OCI-LY7 (cell line): ENCODE measurements around the gene CDK5RAP3. TPM values are rescaled to one million over a fixed set of nuclear protein-coding genes. Genes with fewer than 3 reads are reported as not detected.

ENCODE experiments used
- BruUV-seq: library from RNA; stranded (reverse); fragments of 400-500 nt; replicated peaks from 2 replicates; lab custom pipeline; 2021; lab: Mats Ljungman, UMichigan
- CTCF ChIA-PET: fragments of 300-600 bp; sonication (Branson Sonifier 250); formaldehyde crosslinking; loops from one replicate; lab custom pipeline; 2022; ENCODE audit warnings: antibody characterized with exemption; ENCODE audit not compliant: unreplicated experiment; lab: Charles Lee
- POLR2A ChIA-PET: fragments of 300-600 bp; sonication (Branson Sonifier 250); formaldehyde crosslinking; loops from one replicate; lab custom pipeline; 2022; ENCODE audit warnings: antibody characterized with exemption; lab: Charles Lee
- DNase-seq: peaks from one replicate; pipeline ENCODE4 v3.0.0-alpha.2; 2015; ENCODE audit warnings: low spot score
- H2AFZ ChIP-seq: fragments of 200-600 bp; sonication (generic), shearing (Covaris generic); 2 replicates; pipeline ENCODE4 v1.6.1; 2014; ENCODE audit warnings: mild to moderate bottlenecking, antibody characterized with exemption, low read length, moderate library complexity
- H3K27ac ChIP-seq: fragments of 200-600 bp; sonication (generic); 2 replicates; pipeline ENCODE4 v1.5.1; 2014; ENCODE audit warnings: mixed run types, low read depth, mild to moderate bottlenecking, moderate library complexity, low read length, inconsistent platforms; ENCODE audit not compliant: poor library complexity, severe bottlenecking
- H3K36me3 ChIP-seq: fragments of 200-600 bp; sonication (generic); 2 replicates; pipeline ENCODE4 v1.6.1; 2014; ENCODE audit warnings: mild to moderate bottlenecking, antibody characterized with exemption, low read length, moderate library complexity, mixed read lengths; ENCODE audit not compliant: insufficient read depth
- H3K4me1 ChIP-seq: fragments of 200-600 bp; sonication (generic); 2 replicates; pipeline ENCODE4 v1.5.1; 2014; ENCODE audit warnings: mild to moderate bottlenecking, low read length; ENCODE audit not compliant: insufficient read depth, poor library complexity, severe bottlenecking
- H3K4me2 ChIP-seq: fragments of 200-600 bp; sonication (generic); 2 replicates; pipeline ENCODE4 v1.6.1; 2014; ENCODE audit warnings: mild to moderate bottlenecking, low read length
- H3K4me3 ChIP-seq: fragments of 200-600 bp; sonication (generic); 2 replicates; pipeline ENCODE4 v1.5.1; 2014; ENCODE audit warnings: mild to moderate bottlenecking, low read depth, low read length; ENCODE audit not compliant: poor library complexity, severe bottlenecking
- H3K79me2 ChIP-seq: fragments of 200-600 bp; sonication (generic); 2 replicates; pipeline ENCODE4 v1.6.1; 2016; ENCODE audit warnings: low read depth, mild to moderate bottlenecking, low read length, moderate library complexity, mixed read lengths; ENCODE audit not compliant: insufficient read depth
- H3K9me2 ChIP-seq: fragments of 200-600 bp; sonication (generic); 2 replicates; pipeline ENCODE4 v1.6.1; 2016; ENCODE audit warnings: mild to moderate bottlenecking, low read length, mixed read lengths; ENCODE audit not compliant: insufficient read depth
- H3K9me3 ChIP-seq: fragments of 200-600 bp; sonication (generic); 2 replicates; pipeline ENCODE4 v1.6.1; 2014; ENCODE audit warnings: mild to moderate bottlenecking, mixed run types, low read length, mixed read lengths
- H4K20me1 ChIP-seq: fragments of 200-600 bp; sonication (generic); 2 replicates; pipeline ENCODE4 v1.6.1; 2014; ENCODE audit warnings: mild to moderate bottlenecking, antibody characterized with exemption, low read length, moderate library complexity, mixed read lengths; ENCODE audit not compliant: insufficient read depth
- CTCF ChIP-seq: fragments of 200-600 bp; sonication (generic); conservative IDR thresholded peaks from 2 replicates; pipeline ENCODE4 v1.5.1; 2014; ENCODE audit warnings: mild to moderate bottlenecking, antibody characterized with exemption, low read length, moderate library complexity, mixed read lengths
- EZH2phosphoT487 ChIP-seq: fragments of 200-600 bp; sonication (generic); IDR thresholded peaks from 2 replicates; pipeline ENCODE4 v1.6.1; 2018; ENCODE audit warnings: low read depth, borderline replicate concordance, mild to moderate bottlenecking, mixed run types, antibody characterized with exemption, low read length, moderate library complexity, mixed read lengths
- intact Hi-C: fragments of 100-400 bp; cut with micrococcal nuclease; formaldehyde crosslinking; loops from one replicate; pipeline ENCODE4 v1.10.0; 2022; ENCODE audit not compliant: unreplicated experiment
- total RNA-seq, 2 experiments: library from RNA; depleted of rRNA in 1 of 2; stranded (reverse); fragments of >200 nt in 1 of 2; shearing (Covaris generic) in 1 of 2; gene quantifications; 2 replicates each; pipeline ENCODE4 v1.2.3, GENCODE V29; 2014 to 2022

CDK5RAP3 gene
- total RNA-seq, 2 experiments from 2014 or later, result 241 to 256 TPM

GRCh38 chr17:47946929-47947397 is 23.9 kb upstream of the CDK5RAP3 start:
- POLR2A ChIA-PET, result interaction anchor here (0.6 to 1.1 kb wide), 2 partner anchors 23 to 173 kb away, joined by 3 to 4 read pairs; no protein-coding TSS in a partner anchor
- CTCF ChIA-PET, result interaction anchor here (0.9 to 1.0 kb wide), 2 partner anchors 106 to 161 kb away, joined by 3 read pairs; partner anchors contain the start of genes SCRN2 and SNX11
- H3K4me1 ChIP-seq, result peaks cover 50% of the 10 kb centered on the region

GRCh38 chr17:47948706-47949196 is 22.2 kb upstream of the CDK5RAP3 start:
- Histone ChIP-seq H2AFZ (no peak overlapping the region), H3K27ac (peak overlapping the region; percentile 13), H3K9me2 (no peaks in the 10 kb centered on the region), H3K4me1 (peaks cover 33% of the 10 kb centered on the region), H3K4me2 (peak overlapping the region; percentile 54; the same call in 1 of the 2 replicates), H3K9me3 (no peaks in the 10 kb centered on the region), H3K36me3 (peaks cover 42% of the 10 kb centered on the region), H3K4me3 (no peak overlapping the region), H3K79me2 (no peaks in the 10 kb centered on the region; the same call in 1 of the 2 replicates), H4K20me1 (no peaks in the 10 kb centered on the region)
- ChIA-PET POLR2A (interaction anchor here (1.9 kb wide), 1 partner anchor 8 kb away, joined by 5 read pairs; the partner anchor contains the start of gene PNPO), CTCF (interaction anchor here (1.6 kb wide), 1 partner anchor 8 kb away, joined by 4 read pairs; the partner anchor contains the start of gene PNPO)
- BruUV-seq, result no TSS peak
- intact Hi-C loops, result loop anchor here (1.0 kb wide), 2 partner anchors 22 to 70 kb away; no protein-coding TSS in a partner anchor
- TF ChIP-seq CTCF, result no peak
- TF ChIP-seq EZH2phosphoT487, result no peak
- no peak for DNase-seq

More at GRCh38 chr17:47946929-47947397, 23.9 kb upstream of the CDK5RAP3 start:
- Histone ChIP-seq H2AFZ (no peak overlapping the region), H3K79me2 (peaks cover 18% of the 10 kb centered on the region), H3K9me3 (no peaks in the 10 kb centered on the region), H3K36me3 (peaks cover 42% of the 10 kb centered on the region), H3K9me2 (no peaks in the 10 kb centered on the region), H3K4me2 (no peak overlapping the region), H4K20me1 (no peaks in the 10 kb centered on the region), H3K4me3 (no peak overlapping the region), H3K27ac (no peak overlapping the region)
- TF ChIP-seq CTCF (peak; percentile 96), EZH2phosphoT487 (no peak)
- no TSS peak for BruUV-seq
- intact Hi-C loops, result no loop called here
- peak; percentile 71 for DNase-seq
